ENCODE results near the gene ERC2. TPM values are rescaled to one million over a fixed set of nuclear protein-coding genes. Genes with fewer than 3 reads are reported as not detected.

ERC2 gene
- total and polyA plus RNA-seq, 2 of the 8 experiments (the other 6 are each of a cell fraction or from before 2014, with no cell fraction given): 16.4 to 22.8 TPM

- TF ChIP-seq CHD7 (IDR thresholded peaks at IDR 0.05; ENCODE audit: insufficient replicate concordance, low read length) (no peak), SIN3A (conservative IDR thresholded peaks at IDR 0.05 in 1 of 2, IDR thresholded peaks at IDR 0.05 in 1 of 2; ENCODE audit: low read depth in 1 of 2, low read length in 2 of 2) (no peak)
These were observed 947.1 kb downstream of the ERC2 start (continued) for GRCh38 chr3:55521064-55521737.

Measured in H1 (cell line).